Aorta (tissue), 5 donors: Measurements from ENCODE around the gene SAFB. TPM values are rescaled to one million over a fixed set of nuclear protein-coding genes. Genes with fewer than 3 reads are reported as not detected.

Experiments used
- ATAC-seq: fragments of 200-7000 bp; cut with Tn5 transposase; one replicate; pipeline ENCODE4 v1.9.1; 2022; ENCODE audit warnings: moderate library complexity; ENCODE audit not compliant: low FRiP score
- DNase-seq, 2 donors: peaks; one replicate each; pipeline ENCODE4 v3.0.0-alpha.2; 2020
- H3K27ac ChIP-seq, 2 donors: one replicate each; pipeline ENCODE4 v1.5.1; 2013; ENCODE audit warnings: low read length in 2 of 2, mild to moderate bottlenecking in 2 of 2, moderate library complexity in 2 of 2, control low read depth in 1 of 2, inconsistent platforms in 1 of 2, low read depth in 1 of 2
- H3K27me3 ChIP-seq, 2 donors: one replicate each; pipeline ENCODE4 v1.6.1; 2013; ENCODE audit warnings: control low read depth in 1 of 2, low read length in 1 of 2, mild to moderate bottlenecking in 1 of 2, moderate library complexity in 1 of 2; ENCODE audit not compliant: insufficient read depth in 2 of 2, control insufficient read depth in 1 of 2
- H3K36me3 ChIP-seq, 2 donors: one replicate each; pipeline ENCODE4 v1.6.1; 2013; ENCODE audit warnings: control low read depth in 1 of 2, low read length in 1 of 2, mild to moderate bottlenecking in 1 of 2; ENCODE audit not compliant: insufficient read depth in 2 of 2, control insufficient read depth in 1 of 2
- H3K4me1 ChIP-seq, 2 donors: one replicate each; pipeline ENCODE4 v1.6.1; 2013; ENCODE audit warnings: low read length in 2 of 2, control low read depth in 1 of 2, mild to moderate bottlenecking in 1 of 2, moderate library complexity in 1 of 2; ENCODE audit not compliant: insufficient read depth in 2 of 2, control insufficient read depth in 1 of 2
- H3K4me3 ChIP-seq, 2 donors: one replicate each; pipeline ENCODE4 v1.5.1; 2013; ENCODE audit warnings: low read length in 2 of 2, control low read depth in 1 of 2, mild to moderate bottlenecking in 1 of 2
- H3K9me3 ChIP-seq: one replicate; pipeline ENCODE4 v1.6.1; 2013; ENCODE audit warnings: mild to moderate bottlenecking, low read length; ENCODE audit not compliant: control insufficient read depth
- WGBS, 2 donors: extraction: QIAGEN DNeasy Blood & Tissue Kit; methylation state at CpG; one replicate each; pipeline ENCODE4 v1.1.7; 2013; 5-methylcytosine and 5-hydroxymethylcytosine counted together
- intact Hi-C, 2 donors: fragments of 100-400 bp; cut with DNase I; formaldehyde crosslinking; loops; one replicate each; pipeline versions ENCODE4 v1.14.2 to v1.15.0; 2022
- polyA plus RNA-seq, 2 donors: library from polyadenylated mRNA; stranded (reverse); fragments of 200-250 nt; gene quantifications; one replicate each; pipeline ENCODE4 v1.2.3, GENCODE V29; 2013
- total RNA-seq, 2 donors: library from RNA; stranded (reverse); fragmentation: NEBNext Ultra II Directional; extraction: Animal tissue kit (Norgen Biotek cat#: 25700); gene quantifications; one replicate each; pipeline ENCODE4 v1.2.1, GENCODE V29; 2021
- donor health status: healthy with polysubstance abuse.
- donor health status: Bipolar disorder and iron deficiency.
- donor health status: DM: no; HTN: no; CAD: no.
- donor health status: DM: no; HTN: no; CAD: no.
- donor health status: DM: yes; HTN: yes; CAD: no.

SAFB gene
- total and polyA plus RNA-seq, 4 donors, result 32.7 to 100 (median 75.8) TPM

- peaks cover 0 to 6% of the 10 kb centered on the region in 2 donors for H3K36me3 ChIP-seq
- no peaks in the 10 kb centered on the region for H3K4me1 ChIP-seq
- no peak overlapping the region for H3K4me3 ChIP-seq
- DNase-seq, result no peak
- ATAC-seq, result no peak
- no peaks in the 10 kb centered on the region for H3K27me3 ChIP-seq
- intact Hi-C loops, result no loop called here
- 69 to 75% methylated on average over 42 of the region's 42 CpGs for WGBS, 2 donors
- H3K9me3 ChIP-seq, result no peaks in the 10 kb centered on the region
- no peak overlapping the region for H3K27ac ChIP-seq
Measured at GRCh38 chr19:5691822-5692722, 69.2 kb downstream of the SAFB start.

GRCh38 chr19:5692723-5693194 is 69.9 kb downstream of the SAFB start:
- Histone ChIP-seq H3K9me3 (no peaks in the 10 kb centered on the region), H3K27ac (no peak overlapping the region), H3K4me3 (no peak overlapping the region), H3K36me3 (peaks cover 0 to 6% of the 10 kb centered on the region in 2 donors), H3K27me3 (no peaks in the 10 kb centered on the region), H3K4me1 (no peaks in the 10 kb centered on the region)
- intact Hi-C loops, result no loop called here
- no peak for ATAC-seq
- 71 to 76% methylated on average over 6 to 7 of the region's 7 CpGs for WGBS, 2 donors
- no peak for DNase-seq

- intact Hi-C loops, result no loop called here
- DNase-seq, result no peak
Measured at GRCh38 chr19:5693195-5694166, 70.6 kb downstream of the SAFB start.

GRCh38 chr19:5694167-5694955 is 71.5 kb downstream of the SAFB start:
- ATAC-seq, result no peak
- 91 to 92% methylated on average over 44 to 45 of the region's 45 CpGs for WGBS, 2 donors

More at GRCh38 chr19:5693195-5694166, 70.6 kb downstream of the SAFB start:
- H3K9me3 ChIP-seq, result no peaks in the 10 kb centered on the region
- no peak overlapping the region for H3K27ac ChIP-seq
- H3K36me3 ChIP-seq, result peaks cover 0 to 6% of the 10 kb centered on the region in 2 donors
- H3K4me1 ChIP-seq, result no peaks in the 10 kb centered on the region
- 82% methylated on average over 37 to 39 of the region's 39 CpGs for WGBS, 2 donors
- H3K27me3 ChIP-seq, result no peaks in the 10 kb centered on the region
- H3K4me3 ChIP-seq, result no peak overlapping the region
- no peak for ATAC-seq

GRCh38 chr19:5694956-5695648 is 72.2 kb downstream of the SAFB start:
- H3K9me3 ChIP-seq, result no peaks in the 10 kb centered on the region
- H3K4me3 ChIP-seq, result no peak overlapping the region
- peaks cover 0 to 10% of the 10 kb centered on the region in 2 donors for H3K36me3 ChIP-seq
- no peak overlapping the region for H3K27ac ChIP-seq
- DNase-seq, result no peak
- no peak for ATAC-seq
- no peaks in the 10 kb centered on the region for H3K27me3 ChIP-seq
- H3K4me1 ChIP-seq, result no peaks in the 10 kb centered on the region
- WGBS, 2 donors, result 74 to 79% methylated on average over 8 of the region's 8 CpGs
- intact Hi-C loops, result no loop called here

More at GRCh38 chr19:5694167-5694955, 71.5 kb downstream of the SAFB start:
- H3K27ac ChIP-seq, result no peak overlapping the region
- no peaks in the 10 kb centered on the region for H3K4me1 ChIP-seq
- H3K4me3 ChIP-seq, result no peak overlapping the region
- peaks cover 0 to 10% of the 10 kb centered on the region in 2 donors for H3K36me3 ChIP-seq
- DNase-seq, result no peak
- no peaks in the 10 kb centered on the region for H3K27me3 ChIP-seq
- no peaks in the 10 kb centered on the region for H3K9me3 ChIP-seq
- intact Hi-C loops, result no loop called here

- intact Hi-C loops, result no loop called here
Measured at GRCh38 chr19:5695649-5696195, 72.8 kb downstream of the SAFB start.

GRCh38 chr19:5696196-5697021 is 73.5 kb downstream of the SAFB start:
- DNase-seq (no peak), ATAC-seq (no peak)
- Histone ChIP-seq H3K4me1 (no peaks in the 10 kb centered on the region), H3K4me3 (no peak overlapping the region), H3K27ac (no peak overlapping the region), H3K9me3 (no peaks in the 10 kb centered on the region), H3K27me3 (no peaks in the 10 kb centered on the region), H3K36me3 (peaks cover 0 to 10% of the 10 kb centered on the region in 2 donors)
- intact Hi-C loops, result no loop called here
- WGBS, 2 donors, result 85 to 87% methylated on average over 39 to 42 of the region's 42 CpGs

More at GRCh38 chr19:5695649-5696195, 72.8 kb downstream of the SAFB start:
- whole genome bisulfite sequencing, 2 donors, result 81 to 82% methylated on average over 26 to 28 of the region's 28 CpGs
- no peak overlapping the region for H3K4me3 ChIP-seq
- DNase-seq (no peak), ATAC-seq (no peak)
- no peaks in the 10 kb centered on the region for H3K27me3 ChIP-seq
- H3K27ac ChIP-seq, result no peak overlapping the region
- H3K36me3 ChIP-seq, result peaks cover 0 to 10% of the 10 kb centered on the region in 2 donors
- no peaks in the 10 kb centered on the region for H3K4me1 ChIP-seq
- no peaks in the 10 kb centered on the region for H3K9me3 ChIP-seq
